ENCODE measurements around the gene MOCS3. TPM values are rescaled to one million over a fixed set of nuclear protein-coding genes. Genes with fewer than 3 reads are reported as not detected.

MOCS3 gene
- total RNA-seq, 1 experiment from 2014 or later, result 6.0 TPM

DNA sequence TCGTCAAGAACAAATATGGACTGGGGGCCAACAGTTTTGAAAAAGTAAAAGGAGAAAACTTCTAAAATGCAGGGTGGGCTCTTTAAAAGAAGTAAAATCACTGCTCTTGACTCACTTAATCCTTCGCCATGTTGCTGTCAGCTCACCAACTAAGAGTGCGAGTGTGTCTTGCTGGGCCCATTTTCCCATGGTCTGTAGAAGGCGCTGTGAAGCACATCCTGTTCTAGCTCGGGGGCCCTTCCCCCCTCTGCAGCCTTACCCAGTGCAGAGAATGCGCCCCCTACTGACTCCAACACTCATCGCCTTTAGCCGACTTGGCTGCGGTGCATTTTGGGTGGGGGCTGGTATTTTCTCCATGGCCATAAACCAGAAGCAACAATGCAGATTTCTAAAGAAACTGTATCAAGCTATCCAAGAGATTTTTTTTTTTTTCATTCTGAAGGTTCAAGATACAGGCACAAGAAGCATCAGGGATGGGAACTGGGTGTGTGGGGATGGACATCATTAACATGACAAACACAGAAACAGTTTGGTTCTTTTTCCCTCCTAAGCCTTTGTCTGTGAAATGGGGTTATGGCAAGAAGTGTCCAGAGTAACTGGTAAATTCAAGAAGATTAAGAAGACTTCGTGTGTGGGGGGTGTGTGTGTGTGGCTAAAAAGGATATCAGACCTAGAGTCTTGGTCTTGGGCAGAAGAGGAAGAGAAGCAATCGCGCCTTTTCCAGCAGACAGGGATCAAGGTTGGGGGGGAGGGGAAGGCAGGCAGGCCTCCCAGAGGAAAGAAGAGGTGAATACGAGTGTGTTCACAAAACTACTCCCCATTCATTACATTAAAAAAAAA is 29.1 kb upstream of the MOCS3 start:
- Mint-ChIP-seq H3K4me1 (peaks cover 57% of the 10 kb centered on the region), H3K4me3 (peak overlapping the region; percentile 88), H3K9me3 (no peaks in the 10 kb centered on the region), H3K27ac (peak overlapping the region; percentile 97), H3K27me3 (ENCODE audit: low read depth) (no peaks in the 10 kb centered on the region), H3K36me3 (peaks cover 50% of the 10 kb centered on the region)
- DNase-seq (ENCODE audit: low spot score) (peak; percentile 94), ATAC-seq (peak; percentile 79)
- ChIA-PET POLR2A (interaction anchor here (0.9 to 1.5 kb wide), 8 partner anchors 9 to 139 kb away, joined by 3 to 6 read pairs (median 4); partner anchors contain the start of genes BCAS4, DPM1 and MOCS3), CTCF (interaction anchor here (0.5 to 7.6 kb wide), 25 partner anchors 10 to 921 kb away, joined by 3 to 127 read pairs (median 4); partner anchors contain the start of genes BCAS4, DPM1 and MOCS3)
- TF ChIP-seq, protein P1, sequence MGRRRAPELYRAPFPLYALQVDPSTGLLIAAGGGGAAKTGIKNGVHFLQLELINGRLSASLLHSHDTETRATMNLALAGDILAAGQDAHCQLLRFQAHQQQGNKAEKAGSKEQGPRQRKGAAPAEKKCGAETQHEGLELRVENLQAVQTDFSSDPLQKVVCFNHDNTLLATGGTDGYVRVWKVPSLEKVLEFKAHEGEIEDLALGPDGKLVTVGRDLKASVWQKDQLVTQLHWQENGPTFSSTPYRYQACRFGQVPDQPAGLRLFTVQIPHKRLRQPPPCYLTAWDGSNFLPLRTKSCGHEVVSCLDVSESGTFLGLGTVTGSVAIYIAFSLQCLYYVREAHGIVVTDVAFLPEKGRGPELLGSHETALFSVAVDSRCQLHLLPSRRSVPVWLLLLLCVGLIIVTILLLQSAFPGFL (CRISPR knock-in tag; IDR thresholded peaks at IDR 0.05; ENCODE audit: borderline replicate concordance), result peak; percentile 29; the same call in 1 of the 2 replicates
- no peak for TF ChIP-seq TCF7 (CRISPR knock-in tag; IDR thresholded peaks at IDR 0.05; ENCODE audit: low read depth)
- TF ChIP-seq SP1 (CRISPR knock-in tag; conservative IDR thresholded peaks at IDR 0.05), result no peak; the same call in 1 of the 2 replicates
- TF ChIP-seq, protein P2, sequence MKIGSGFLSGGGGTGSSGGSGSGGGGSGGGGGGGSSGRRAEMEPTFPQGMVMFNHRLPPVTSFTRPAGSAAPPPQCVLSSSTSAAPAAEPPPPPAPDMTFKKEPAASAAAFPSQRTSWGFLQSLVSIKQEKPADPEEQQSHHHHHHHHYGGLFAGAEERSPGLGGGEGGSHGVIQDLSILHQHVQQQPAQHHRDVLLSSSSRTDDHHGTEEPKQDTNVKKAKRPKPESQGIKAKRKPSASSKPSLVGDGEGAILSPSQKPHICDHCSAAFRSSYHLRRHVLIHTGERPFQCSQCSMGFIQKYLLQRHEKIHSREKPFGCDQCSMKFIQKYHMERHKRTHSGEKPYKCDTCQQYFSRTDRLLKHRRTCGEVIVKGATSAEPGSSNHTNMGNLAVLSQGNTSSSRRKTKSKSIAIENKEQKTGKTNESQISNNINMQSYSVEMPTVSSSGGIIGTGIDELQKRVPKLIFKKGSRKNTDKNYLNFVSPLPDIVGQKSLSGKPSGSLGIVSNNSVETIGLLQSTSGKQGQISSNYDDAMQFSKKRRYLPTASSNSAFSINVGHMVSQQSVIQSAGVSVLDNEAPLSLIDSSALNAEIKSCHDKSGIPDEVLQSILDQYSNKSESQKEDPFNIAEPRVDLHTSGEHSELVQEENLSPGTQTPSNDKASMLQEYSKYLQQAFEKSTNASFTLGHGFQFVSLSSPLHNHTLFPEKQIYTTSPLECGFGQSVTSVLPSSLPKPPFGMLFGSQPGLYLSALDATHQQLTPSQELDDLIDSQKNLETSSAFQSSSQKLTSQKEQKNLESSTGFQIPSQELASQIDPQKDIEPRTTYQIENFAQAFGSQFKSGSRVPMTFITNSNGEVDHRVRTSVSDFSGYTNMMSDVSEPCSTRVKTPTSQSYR (CRISPR knock-in tag; IDR thresholded peaks at IDR 0.05), result peak; percentile 98
- TF ChIP-seq, protein P3, sequence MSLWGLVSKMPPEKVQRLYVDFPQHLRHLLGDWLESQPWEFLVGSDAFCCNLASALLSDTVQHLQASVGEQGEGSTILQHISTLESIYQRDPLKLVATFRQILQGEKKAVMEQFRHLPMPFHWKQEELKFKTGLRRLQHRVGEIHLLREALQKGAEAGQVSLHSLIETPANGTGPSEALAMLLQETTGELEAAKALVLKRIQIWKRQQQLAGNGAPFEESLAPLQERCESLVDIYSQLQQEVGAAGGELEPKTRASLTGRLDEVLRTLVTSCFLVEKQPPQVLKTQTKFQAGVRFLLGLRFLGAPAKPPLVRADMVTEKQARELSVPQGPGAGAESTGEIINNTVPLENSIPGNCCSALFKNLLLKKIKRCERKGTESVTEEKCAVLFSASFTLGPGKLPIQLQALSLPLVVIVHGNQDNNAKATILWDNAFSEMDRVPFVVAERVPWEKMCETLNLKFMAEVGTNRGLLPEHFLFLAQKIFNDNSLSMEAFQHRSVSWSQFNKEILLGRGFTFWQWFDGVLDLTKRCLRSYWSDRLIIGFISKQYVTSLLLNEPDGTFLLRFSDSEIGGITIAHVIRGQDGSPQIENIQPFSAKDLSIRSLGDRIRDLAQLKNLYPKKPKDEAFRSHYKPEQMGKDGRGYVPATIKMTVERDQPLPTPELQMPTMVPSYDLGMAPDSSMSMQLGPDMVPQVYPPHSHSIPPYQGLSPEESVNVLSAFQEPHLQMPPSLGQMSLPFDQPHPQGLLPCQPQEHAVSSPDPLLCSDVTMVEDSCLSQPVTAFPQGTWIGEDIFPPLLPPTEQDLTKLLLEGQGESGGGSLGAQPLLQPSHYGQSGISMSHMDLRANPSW (CRISPR knock-in tag; conservative IDR thresholded peaks at IDR 0.05; ENCODE audit: low read depth), result no peak
- TF ChIP-seq KAT7 (CRISPR knock-in tag; IDR thresholded peaks at IDR 0.05; ENCODE audit: borderline replicate concordance), result peak; percentile 69; the same call in 1 of the 2 replicates
- TF ChIP-seq NR1H2 (CRISPR knock-in tag; IDR thresholded peaks at IDR 0.05), result no peak
- TF ChIP-seq TEAD4 (CRISPR knock-in tag; IDR thresholded peaks at IDR 0.05), result 0 out of 2 replicates have a peak, but pooled peaks have one; percentile 6
- TF ChIP-seq, protein P4, sequence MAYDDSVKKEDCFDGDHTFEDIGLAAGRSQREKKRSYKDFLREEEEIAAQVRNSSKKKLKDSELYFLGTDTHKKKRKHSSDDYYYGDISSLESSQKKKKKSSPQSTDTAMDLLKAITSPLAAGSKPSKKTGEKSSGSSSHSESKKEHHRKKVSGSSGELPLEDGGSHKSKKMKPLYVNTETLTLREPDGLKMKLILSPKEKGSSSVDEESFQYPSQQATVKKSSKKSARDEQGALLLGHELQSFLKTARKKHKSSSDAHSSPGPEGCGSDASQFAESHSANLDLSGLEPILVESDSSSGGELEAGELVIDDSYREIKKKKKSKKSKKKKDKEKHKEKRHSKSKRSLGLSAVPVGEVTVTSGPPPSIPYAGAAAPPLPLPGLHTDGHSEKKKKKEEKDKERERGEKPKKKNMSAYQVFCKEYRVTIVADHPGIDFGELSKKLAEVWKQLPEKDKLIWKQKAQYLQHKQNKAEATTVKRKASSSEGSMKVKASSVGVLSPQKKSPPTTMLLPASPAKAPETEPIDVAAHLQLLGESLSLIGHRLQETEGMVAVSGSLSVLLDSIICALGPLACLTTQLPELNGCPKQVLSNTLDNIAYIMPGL (CRISPR knock-in tag; IDR thresholded peaks at IDR 0.05), result peak; percentile 92; the same call in 1 of the 2 replicates
- TF ChIP-seq OVOL2 (CRISPR knock-in tag; IDR thresholded peaks at IDR 0.05; ENCODE audit: borderline replicate concordance), result no peak
- TF ChIP-seq, protein P5, sequence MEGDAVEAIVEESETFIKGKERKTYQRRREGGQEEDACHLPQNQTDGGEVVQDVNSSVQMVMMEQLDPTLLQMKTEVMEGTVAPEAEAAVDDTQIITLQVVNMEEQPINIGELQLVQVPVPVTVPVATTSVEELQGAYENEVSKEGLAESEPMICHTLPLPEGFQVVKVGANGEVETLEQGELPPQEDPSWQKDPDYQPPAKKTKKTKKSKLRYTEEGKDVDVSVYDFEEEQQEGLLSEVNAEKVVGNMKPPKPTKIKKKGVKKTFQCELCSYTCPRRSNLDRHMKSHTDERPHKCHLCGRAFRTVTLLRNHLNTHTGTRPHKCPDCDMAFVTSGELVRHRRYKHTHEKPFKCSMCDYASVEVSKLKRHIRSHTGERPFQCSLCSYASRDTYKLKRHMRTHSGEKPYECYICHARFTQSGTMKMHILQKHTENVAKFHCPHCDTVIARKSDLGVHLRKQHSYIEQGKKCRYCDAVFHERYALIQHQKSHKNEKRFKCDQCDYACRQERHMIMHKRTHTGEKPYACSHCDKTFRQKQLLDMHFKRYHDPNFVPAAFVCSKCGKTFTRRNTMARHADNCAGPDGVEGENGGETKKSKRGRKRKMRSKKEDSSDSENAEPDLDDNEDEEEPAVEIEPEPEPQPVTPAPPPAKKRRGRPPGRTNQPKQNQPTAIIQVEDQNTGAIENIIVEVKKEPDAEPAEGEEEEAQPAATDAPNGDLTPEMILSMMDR (IDR thresholded peaks at IDR 0.05), result peak; percentile 68
- TF ChIP-seq, protein P6, sequence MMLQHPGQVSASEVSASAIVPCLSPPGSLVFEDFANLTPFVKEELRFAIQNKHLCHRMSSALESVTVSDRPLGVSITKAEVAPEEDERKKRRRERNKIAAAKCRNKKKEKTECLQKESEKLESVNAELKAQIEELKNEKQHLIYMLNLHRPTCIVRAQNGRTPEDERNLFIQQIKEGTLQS (CRISPR knock-in tag; conservative IDR thresholded peaks at IDR 0.05), result no peak
- TF ChIP-seq, protein P7, sequence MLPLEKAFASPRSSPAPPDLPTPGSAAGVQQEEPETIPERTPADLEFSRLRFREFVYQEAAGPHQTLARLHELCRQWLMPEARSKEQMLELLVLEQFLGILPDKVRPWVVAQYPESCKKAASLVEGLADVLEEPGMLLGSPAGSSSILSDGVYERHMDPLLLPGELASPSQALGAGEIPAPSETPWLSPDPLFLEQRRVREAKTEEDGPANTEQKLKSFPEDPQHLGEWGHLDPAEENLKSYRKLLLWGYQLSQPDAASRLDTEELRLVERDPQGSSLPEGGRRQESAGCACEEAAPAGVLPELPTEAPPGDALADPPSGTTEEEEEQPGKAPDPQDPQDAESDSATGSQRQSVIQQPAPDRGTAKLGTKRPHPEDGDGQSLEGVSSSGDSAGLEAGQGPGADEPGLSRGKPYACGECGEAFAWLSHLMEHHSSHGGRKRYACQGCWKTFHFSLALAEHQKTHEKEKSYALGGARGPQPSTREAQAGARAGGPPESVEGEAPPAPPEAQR (CRISPR knock-in tag; IDR thresholded peaks at IDR 0.05), result no peak
- no peak for TF ChIP-seq ZNF416 (CRISPR knock-in tag; IDR thresholded peaks at IDR 0.05)
- 0 out of 2 replicates have a peak, but pooled peaks have one; percentile 40 for TF ChIP-seq ETV6 (CRISPR knock-in tag; IDR thresholded peaks at IDR 0.05)
- no peak for TF ChIP-seq JAZF1 (CRISPR knock-in tag; IDR thresholded peaks at IDR 0.05)
- 0 out of 2 replicates have a peak, but pooled peaks have one; percentile 58 for TF ChIP-seq TEAD1 (CRISPR knock-in tag; IDR thresholded peaks at IDR 0.05)
- 0 out of 2 replicates have a peak, but pooled peaks have one; percentile 39 for TF ChIP-seq ESRRA (CRISPR knock-in tag; IDR thresholded peaks at IDR 0.05; ENCODE audit: borderline replicate concordance)
- TF ChIP-seq, protein P8, sequence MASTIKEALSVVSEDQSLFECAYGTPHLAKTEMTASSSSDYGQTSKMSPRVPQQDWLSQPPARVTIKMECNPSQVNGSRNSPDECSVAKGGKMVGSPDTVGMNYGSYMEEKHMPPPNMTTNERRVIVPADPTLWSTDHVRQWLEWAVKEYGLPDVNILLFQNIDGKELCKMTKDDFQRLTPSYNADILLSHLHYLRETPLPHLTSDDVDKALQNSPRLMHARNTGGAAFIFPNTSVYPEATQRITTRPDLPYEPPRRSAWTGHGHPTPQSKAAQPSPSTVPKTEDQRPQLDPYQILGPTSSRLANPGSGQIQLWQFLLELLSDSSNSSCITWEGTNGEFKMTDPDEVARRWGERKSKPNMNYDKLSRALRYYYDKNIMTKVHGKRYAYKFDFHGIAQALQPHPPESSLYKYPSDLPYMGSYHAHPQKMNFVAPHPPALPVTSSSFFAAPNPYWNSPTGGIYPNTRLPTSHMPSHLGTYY (CRISPR knock-in tag; IDR thresholded peaks at IDR 0.05), result peak; percentile 53; the same call in 1 of the 2 replicates
- no peak for TF ChIP-seq CREB1 (CRISPR knock-in tag; IDR thresholded peaks at IDR 0.05)
- no peak for TF ChIP-seq SMAD3 (CRISPR knock-in tag; IDR thresholded peaks at IDR 0.05; ENCODE audit: borderline replicate concordance)
- peak; percentile 79 for TF ChIP-seq GABPB1 (CRISPR knock-in tag; IDR thresholded peaks at IDR 0.05)

Data from WTC11 (cell line).